H1 (cell line): Measurements from ENCODE around the gene TRAF3IP1. TPM values are rescaled to one million over a fixed set of nuclear protein-coding genes. Genes with fewer than 3 reads are reported as not detected.
"Not testable (repeated sequence)": the region's sequence is repeated elsewhere in the genome, so short reads cannot be mapped to it uniquely, and the experiment has no call there.

ENCODE experiments used
- CTCF ChIA-PET: fragments of 300-600 bp; sonication (Branson Sonifier 250); formaldehyde crosslinking; loops from one replicate; lab custom pipeline; 2021; ENCODE audit not compliant: partially characterized antibody; lab: Charles Lee
- POLR2A ChIA-PET: fragments of 300-600 bp; sonication (Branson Sonifier 250); formaldehyde crosslinking; loops from one replicate; lab custom pipeline; 2021; ENCODE audit warnings: inconsistent platforms; ENCODE audit not compliant: partially characterized antibody; lab: Charles Lee
- DNase-seq, 2 experiments: peaks; one replicate each; pipeline versions ENCODE4 v3.0.0 to v3.0.0-alpha.2; 2010 to 2022; ENCODE audit warnings: low spot score in 2 of 2, low read depth in 1 of 2, mixed read lengths in 1 of 2
- FAIRE-seq: peaks from 2 replicates; lab custom pipeline; 2011; peaks lifted over from hg19 to GRCh38; lab: Jason Lieb, UNC
- H2AFZ ChIP-seq: 2 replicates; pipeline ENCODE4 v1.8.1; 2012; ENCODE audit warnings: low read length, inconsistent platforms
- H2AK5ac ChIP-seq: 2 replicates; pipeline ENCODE4 v1.6.1; 2013; ENCODE audit warnings: low read depth, low read length
- H2BK120ac ChIP-seq: replicated peaks from 2 replicates; pipeline ENCODE3; 2013; ENCODE audit warnings: low read depth, low read length, inconsistent platforms
- H2BK12ac ChIP-seq: 2 replicates; pipeline ENCODE4 v1.6.1; 2013; ENCODE audit warnings: low read depth, low read length
- H2BK15ac ChIP-seq: 2 replicates; pipeline ENCODE4 v1.6.1; 2013; ENCODE audit warnings: low read length
- H2BK20ac ChIP-seq: 2 replicates; pipeline ENCODE4 v1.6.1; 2013; ENCODE audit warnings: low read length
- H2BK5ac ChIP-seq: 2 replicates; pipeline ENCODE4 v1.6.1; 2013; ENCODE audit warnings: low read depth, low read length
- H3K14ac ChIP-seq: 2 replicates; pipeline ENCODE4 v1.6.1; 2013; ENCODE audit warnings: inconsistent platforms; ENCODE audit not compliant: insufficient read length
- H3K18ac ChIP-seq: 2 replicates; pipeline ENCODE4 v1.6.1; 2013; ENCODE audit warnings: low read length; ENCODE audit errors: extremely low read depth
- H3K23ac ChIP-seq: 2 replicates; pipeline ENCODE4 v1.6.1; 2013; ENCODE audit warnings: inconsistent platforms; ENCODE audit not compliant: insufficient read length
- H3K23me2 ChIP-seq: 2 replicates; pipeline ENCODE4 v1.6.1; 2013; ENCODE audit warnings: low read depth, low read length
- H3K27ac ChIP-seq: 2 replicates; pipeline ENCODE4 v1.6.1; 2011; ENCODE audit warnings: low read depth, low read length, inconsistent platforms
- H3K27me3 ChIP-seq, 4 experiments: replicated peaks in 1 of 4; 1 replicate in 1 of 4; 2 replicates in 3 of 4; pipeline versions ENCODE4 v1.6.1 to v1.8.1; 2011 to 2013; ENCODE audit warnings: low read length in 3 of 4, mild to moderate bottlenecking in 3 of 4, inconsistent platforms in 2 of 4, mixed read lengths in 2 of 4, moderate library complexity in 1 of 4; ENCODE audit not compliant: control insufficient read depth in 3 of 4, insufficient read depth in 3 of 4; ENCODE audit errors: extremely low read depth in 1 of 4
- H3K36me3 ChIP-seq, 4 experiments: 2 replicates each; pipeline versions ENCODE4 v1.6.1 to v1.8.1; 2011 to 2013; ENCODE audit warnings: mild to moderate bottlenecking in 4 of 4, low read length in 3 of 4, moderate library complexity in 2 of 4, control low read depth in 1 of 4, inconsistent platforms in 1 of 4; ENCODE audit not compliant: insufficient read depth in 4 of 4, control insufficient read depth in 2 of 4
- H3K4ac ChIP-seq: replicated peaks from 2 replicates; pipeline ENCODE3; 2013; ENCODE audit warnings: low read length, low read depth, mixed read lengths, inconsistent platforms; ENCODE audit not compliant: insufficient read length
- H3K4me1 ChIP-seq, 4 experiments: replicated peaks in 1 of 4; 1 replicate in 1 of 4; 2 replicates in 3 of 4; pipeline versions ENCODE4 v1.6.1 to v1.8.1; 2011 to 2013; ENCODE audit warnings: low read length in 3 of 4, inconsistent platforms in 2 of 4, mixed read lengths in 1 of 4; ENCODE audit not compliant: insufficient read depth in 4 of 4, control insufficient read depth in 3 of 4
- H3K4me2 ChIP-seq, 2 experiments: 2 replicates each; pipeline versions ENCODE4 v1.6.1 to v1.8.1; 2011 to 2013; ENCODE audit warnings: low read depth in 2 of 2, low read length in 2 of 2, control low read depth in 1 of 2, inconsistent platforms in 1 of 2, mild to moderate bottlenecking in 1 of 2; ENCODE audit not compliant: insufficient read depth in 1 of 2
- H3K4me3 ChIP-seq, 4 experiments: fragments of 200-600, 300-600 bp in 1 of 4; sonication (generic), shearing (Covaris generic), sonication (Bioruptor Twin) in 1 of 4; 2 replicates each; pipeline versions ENCODE4 v1.5.1 to v1.8.1; 2011 to 2016; ENCODE audit warnings: low read length in 4 of 4, low read depth in 3 of 4, control low read depth in 2 of 4, inconsistent platforms in 2 of 4, mild to moderate bottlenecking in 2 of 4, mixed read lengths in 1 of 4, moderate library complexity in 1 of 4; ENCODE audit not compliant: insufficient read depth in 2 of 4; ENCODE audit errors: extremely low read depth in 1 of 4
- H3K56ac ChIP-seq: replicated peaks from 2 replicates; pipeline ENCODE3; 2013; ENCODE audit warnings: low read depth, mild to moderate bottlenecking, mixed read lengths, low read length, inconsistent platforms; ENCODE audit not compliant: insufficient read length
- H3K79me1 ChIP-seq: 2 replicates; pipeline ENCODE4 v1.6.1; 2013; ENCODE audit warnings: low read depth, low read length, control low read depth
- H3K79me2 ChIP-seq, 2 experiments: 2 replicates each; pipeline versions ENCODE4 v1.6.1 to v1.8.1; 2012 to 2013; ENCODE audit warnings: low read length in 2 of 2, mild to moderate bottlenecking in 2 of 2, inconsistent platforms in 1 of 2; ENCODE audit not compliant: insufficient read depth in 2 of 2, control insufficient read depth in 1 of 2
- H3K9ac ChIP-seq, 4 experiments: replicated peaks in 1 of 4; 1 replicate in 1 of 4; 2 replicates in 3 of 4; pipeline versions ENCODE4 v1.6.1 to v1.8.1; 2011 to 2013; ENCODE audit warnings: low read depth in 3 of 4, low read length in 3 of 4, control low read depth in 2 of 4, mild to moderate bottlenecking in 2 of 4, moderate library complexity in 2 of 4, inconsistent platforms in 1 of 4; ENCODE audit errors: extremely low read depth in 1 of 4
- H3K9me3 ChIP-seq, 2 experiments: 2 replicates each; pipeline versions ENCODE4 v1.6.1 to v1.8.1; 2012 to 2013; ENCODE audit warnings: mild to moderate bottlenecking in 2 of 2, moderate library complexity in 2 of 2, control low read depth in 1 of 2, inconsistent platforms in 1 of 2, low read depth in 1 of 2, low read length in 1 of 2, mixed read lengths in 1 of 2; ENCODE audit not compliant: insufficient read depth in 2 of 2
- H4K20me1 ChIP-seq, 2 experiments: replicated peaks in 1 of 2; 2 replicates each; pipeline versions ENCODE3 to v1.8.1; 2011 to 2013; ENCODE audit warnings: inconsistent platforms in 2 of 2, low read length in 2 of 2, mild to moderate bottlenecking in 1 of 2; ENCODE audit not compliant: insufficient read depth in 2 of 2, control insufficient read depth in 1 of 2
- H4K5ac ChIP-seq: 2 replicates; pipeline ENCODE4 v1.6.1; 2013; ENCODE audit warnings: low read length, low read depth, mixed read lengths, inconsistent platforms; ENCODE audit not compliant: insufficient read length
- H4K8ac ChIP-seq: 2 replicates; pipeline ENCODE4 v1.8.0; 2013; ENCODE audit warnings: mild to moderate bottlenecking, moderate library complexity, low read length, inconsistent platforms; ENCODE audit not compliant: insufficient read depth; ENCODE audit errors: extremely low read depth
- H4K91ac ChIP-seq: replicated peaks from 2 replicates; pipeline ENCODE3; 2013; ENCODE audit warnings: low read length, mixed read lengths, inconsistent platforms; ENCODE audit not compliant: insufficient read length
- WGBS, 2 experiments: shearing (Covaris generic) in 1 of 2; methylation state at CpG; one replicate each; pipeline versions ENCODE4 v1.1.6 to v1.1.7; 2013 to 2015; ENCODE audit warnings: low lambda C conversion rate in 2 of 2, mixed read lengths in 2 of 2, inconsistent platforms in 1 of 2, low coverage in 1 of 2, missing lambda C conversion rate in 1 of 2; ENCODE audit not compliant: insufficient replicate concordance in 2 of 2, insufficient coverage in 1 of 2, insufficient read length in 1 of 2; ENCODE audit errors: extremely low coverage in 1 of 2, missing lambda C conversion rate in 1 of 2; 5-methylcytosine and 5-hydroxymethylcytosine counted together
- polyA plus RNA-seq, 7 experiments: library from polyadenylated mRNA; depleted of rRNA in 3 of 7; stranded (reverse) in 5 of 7; unstranded in 2 of 7; fragments of >200 nt in 5 of 7; fragments of 200-250 nt in 2 of 7; gene quantifications; 1 replicate in 5 of 7; 2 replicates in 1 of 7; 4 replicates in 1 of 7; pipeline versions ENCODE4 v1.2.1 to v1.2.3, GENCODE V29; 2011 to 2013; ENCODE audit warnings: missing spikeins in 2 of 7, mixed read lengths in 2 of 7
- total RNA-seq: library from RNA; stranded (reverse); fragmentation: NEBNext Ultra II Directional; extraction: Animal tissue kit (Norgen Biotek cat#: 25700); gene quantifications from 2 replicates; pipeline ENCODE4 v1.2.1, GENCODE V29; 2021

Gene TRAF3IP1
- total and polyA plus RNA-seq, 2 of the 8 experiments (the other 6 are each of a cell fraction or from before 2014, with no cell fraction given) = 2.3 to 17.5 TPM

DNA sequence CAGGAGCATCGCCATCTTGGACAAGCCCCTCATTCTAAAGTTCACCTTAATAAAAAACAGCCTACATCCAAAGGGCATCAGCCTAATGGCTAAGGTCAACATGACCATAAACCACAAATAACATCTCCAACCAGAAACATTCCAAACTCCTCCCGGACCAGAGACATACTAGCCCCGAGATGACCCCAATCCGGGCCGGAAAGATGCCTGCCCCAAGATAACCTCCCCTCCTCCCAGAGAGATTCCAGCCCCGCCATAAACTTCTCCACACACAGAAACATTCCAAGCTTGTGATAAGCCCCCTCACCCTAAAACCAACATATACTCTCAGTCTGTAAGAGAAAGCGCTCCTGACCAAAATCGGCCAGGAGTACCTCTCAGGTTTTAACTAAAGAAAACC is 48.6 kb upstream of the TRAF3IP1 start:
- DNase-seq, H3K4ac ChIP-seq, H3K23me2 ChIP-seq, H4K20me1 ChIP-seq, H3K9me3 ChIP-seq, H2BK12ac ChIP-seq, H2AK5ac ChIP-seq, H3K4me1 ChIP-seq, H3K79me2 ChIP-seq, H3K23ac ChIP-seq, FAIRE-seq, H2BK20ac ChIP-seq, H3K36me3 ChIP-seq, H4K5ac ChIP-seq, POLR2A ChIA-PET, H4K8ac ChIP-seq, H3K56ac ChIP-seq, H3K27me3 ChIP-seq, H2BK5ac ChIP-seq, H2AFZ ChIP-seq, H3K9ac ChIP-seq, H2BK15ac ChIP-seq, H3K4me3 ChIP-seq, H2BK120ac ChIP-seq, H3K27ac ChIP-seq, H4K91ac ChIP-seq, H3K14ac ChIP-seq, H3K4me2 ChIP-seq, H3K18ac ChIP-seq, H3K79me1 ChIP-seq: not testable (repeated sequence)
- 96% methylated on average over 8 of the region's 8 CpGs; no CpG with 5 or more reads in 1 of the 2 experiments for WGBS, 2 experiments
- CTCF ChIA-PET = interaction anchor here (4.6 to 18.9 kb wide), 3 partner anchors 11 to 17 kb away, joined by 23 to 298 read pairs (median 32); partner anchors contain the start of gene PER2
